Activated CD8-positive, alpha-beta T cell treated with anti-CD3 and anti-CD28 coated beads for 36 hours (primary cell): Measurements from ENCODE around the gene MBP. TPM values are rescaled to one million over a fixed set of nuclear protein-coding genes. Genes with fewer than 3 reads are reported as not detected.

Experiments
- ATAC-seq: fragments of 200-7000 bp; cut with Tn5 transposase; one replicate; pipeline ENCODE4 v1.10.0; 2021; ENCODE audit warnings: mild to moderate bottlenecking, moderate library complexity
- CTCF ChIA-PET: fragments of 350-600 bp; sonication (Branson Sonifier 250); formaldehyde crosslinking; loops from one replicate; lab custom pipeline; 2021; ENCODE audit warnings: antibody characterized with exemption; lab: Charles Lee
- POLR2A ChIA-PET: fragments of 350-600 bp; sonication (Branson Sonifier 250); formaldehyde crosslinking; loops from one replicate; lab custom pipeline; 2021; ENCODE audit warnings: antibody characterized with exemption; lab: Charles Lee
- DNase-seq: peaks from one replicate; pipeline ENCODE4 v3.0.0-alpha.2; 2020
- H3K27ac Mint-ChIP-seq: one replicate; pipeline ENCODE4 v1.8.0; 2021; ENCODE audit warnings: mild to moderate bottlenecking, mixed read lengths
- H3K27me3 Mint-ChIP-seq: one replicate; pipeline ENCODE4 v1.8.0; 2021; ENCODE audit warnings: mixed read lengths
- H3K36me3 Mint-ChIP-seq: one replicate; pipeline ENCODE4 v1.8.0; 2021; ENCODE audit warnings: low read depth, mixed read lengths
- H3K4me1 Mint-ChIP-seq: one replicate; pipeline ENCODE4 v1.8.0; 2021; ENCODE audit warnings: low read depth, mixed read lengths
- H3K4me3 Mint-ChIP-seq: one replicate; pipeline ENCODE4 v1.8.0; 2021; ENCODE audit warnings: mild to moderate bottlenecking, moderate library complexity, mixed read lengths
- H3K9me3 Mint-ChIP-seq: one replicate; pipeline ENCODE4 v1.8.0; 2021; ENCODE audit warnings: mixed read lengths
- intact Hi-C: fragments of 100-400 bp; cut with micrococcal nuclease; formaldehyde crosslinking; loops from one replicate; pipeline ENCODE4 v1.10.0; 2022
- total RNA-seq, 2 experiments: library from RNA; stranded (reverse); gene quantifications; one replicate each; pipeline ENCODE4 v1.2.3, GENCODE V29; 2021
- TF ChIP-seq, protein P1 (sequence below): fragments of 200-600 bp; IDR thresholded peaks from one replicate; pipeline ENCODE4 v1.8.0; 2022; ENCODE audit warnings: antibody characterized with exemption, mild to moderate bottlenecking

The MBP gene
- total RNA-seq, 2 experiments from 2014 or later = 39.9 to 41.5 TPM

DNA sequence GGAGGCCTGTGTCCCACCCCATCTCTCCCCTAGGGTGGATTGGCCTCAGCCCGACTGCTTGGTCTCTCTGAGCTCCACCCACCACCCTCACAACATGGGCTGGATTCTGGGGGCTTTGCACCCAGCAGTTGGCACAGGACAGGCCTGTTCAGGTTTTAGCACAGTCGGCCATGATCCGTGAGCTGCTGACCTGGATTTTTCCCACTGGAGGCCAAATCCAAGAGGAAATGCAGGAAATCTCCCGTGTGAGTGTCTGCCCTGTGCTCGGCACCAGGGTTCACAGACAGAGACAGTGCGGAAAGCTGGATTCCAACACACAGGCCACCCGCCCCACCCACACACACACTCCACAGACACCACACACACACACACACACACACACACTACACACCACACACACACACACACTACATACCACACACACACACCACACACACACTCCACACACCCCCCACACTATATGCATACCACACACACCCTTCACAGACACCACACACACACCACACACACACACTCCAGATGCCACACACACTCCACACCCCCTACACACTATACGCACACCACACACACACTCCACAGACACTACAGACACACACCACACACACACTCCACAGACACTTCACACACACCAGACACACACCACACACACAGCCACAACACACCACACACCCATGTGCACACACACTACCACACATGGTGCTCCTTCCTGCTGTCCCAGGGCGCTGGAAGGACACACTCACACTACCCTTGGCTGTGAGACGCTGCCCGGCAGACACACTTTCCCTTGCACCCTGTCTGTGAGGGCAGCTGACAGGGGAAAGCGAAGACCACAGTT, 14.1 kb downstream of the MBP start:
- Mint-ChIP-seq H3K4me1 (peaks cover 82% of the 10 kb centered on the region), H3K4me3 (no peak overlapping the region), H3K27me3 (no peaks in the 10 kb centered on the region), H3K9me3 (peaks cover 4% of the 10 kb centered on the region), H3K27ac (peak overlapping the region; percentile 46), H3K36me3 (peaks cover 57% of the 10 kb centered on the region)
- ATAC-seq (no peak), DNase-seq (no peak)
- TF ChIP-seq, protein P1, sequence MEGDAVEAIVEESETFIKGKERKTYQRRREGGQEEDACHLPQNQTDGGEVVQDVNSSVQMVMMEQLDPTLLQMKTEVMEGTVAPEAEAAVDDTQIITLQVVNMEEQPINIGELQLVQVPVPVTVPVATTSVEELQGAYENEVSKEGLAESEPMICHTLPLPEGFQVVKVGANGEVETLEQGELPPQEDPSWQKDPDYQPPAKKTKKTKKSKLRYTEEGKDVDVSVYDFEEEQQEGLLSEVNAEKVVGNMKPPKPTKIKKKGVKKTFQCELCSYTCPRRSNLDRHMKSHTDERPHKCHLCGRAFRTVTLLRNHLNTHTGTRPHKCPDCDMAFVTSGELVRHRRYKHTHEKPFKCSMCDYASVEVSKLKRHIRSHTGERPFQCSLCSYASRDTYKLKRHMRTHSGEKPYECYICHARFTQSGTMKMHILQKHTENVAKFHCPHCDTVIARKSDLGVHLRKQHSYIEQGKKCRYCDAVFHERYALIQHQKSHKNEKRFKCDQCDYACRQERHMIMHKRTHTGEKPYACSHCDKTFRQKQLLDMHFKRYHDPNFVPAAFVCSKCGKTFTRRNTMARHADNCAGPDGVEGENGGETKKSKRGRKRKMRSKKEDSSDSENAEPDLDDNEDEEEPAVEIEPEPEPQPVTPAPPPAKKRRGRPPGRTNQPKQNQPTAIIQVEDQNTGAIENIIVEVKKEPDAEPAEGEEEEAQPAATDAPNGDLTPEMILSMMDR = no peak
- intact Hi-C loops = no loop called here
- ChIA-PET CTCF (no interaction called here), POLR2A (interaction anchor here (18.7 kb wide), 1 partner anchor 13 kb away, joined by 337 read pairs; no protein-coding TSS in a partner anchor)

- TF ChIP-seq, protein P1 = no peak
- intact Hi-C loops = no loop called here
- POLR2A ChIA-PET = interaction anchor here (0.9 to 3.2 kb wide), 4 partner anchors 9 to 15 kb away, joined by 3 to 10 read pairs (median 5); no protein-coding TSS in a partner anchor
- no peak for ATAC-seq
- Mint-ChIP-seq H3K36me3 (peaks cover 65% of the 10 kb centered on the region), H3K27me3 (no peaks in the 10 kb centered on the region), H3K9me3 (peaks cover 4% of the 10 kb centered on the region), H3K4me1 (peaks cover 79% of the 10 kb centered on the region), H3K4me3 (no peak overlapping the region), H3K27ac (peak overlapping the region; percentile 34)
- no peak for DNase-seq
- CTCF ChIA-PET = no interaction called here
Measured at GRCh38 chr18:77116201-77117080, 16.1 kb downstream of the MBP start.

GRCh38 chr18:77115192-77115953, 17.2 kb downstream of the MBP start:
- H3K9me3 Mint-ChIP-seq = peaks cover 4% of the 10 kb centered on the region
- POLR2A ChIA-PET = interaction anchor here (1.3 to 20.2 kb wide), 5 partner anchors 10 to 50 kb away, joined by 3 to 337 read pairs (median 7); partner anchors contain the start of gene MBP

DNA sequence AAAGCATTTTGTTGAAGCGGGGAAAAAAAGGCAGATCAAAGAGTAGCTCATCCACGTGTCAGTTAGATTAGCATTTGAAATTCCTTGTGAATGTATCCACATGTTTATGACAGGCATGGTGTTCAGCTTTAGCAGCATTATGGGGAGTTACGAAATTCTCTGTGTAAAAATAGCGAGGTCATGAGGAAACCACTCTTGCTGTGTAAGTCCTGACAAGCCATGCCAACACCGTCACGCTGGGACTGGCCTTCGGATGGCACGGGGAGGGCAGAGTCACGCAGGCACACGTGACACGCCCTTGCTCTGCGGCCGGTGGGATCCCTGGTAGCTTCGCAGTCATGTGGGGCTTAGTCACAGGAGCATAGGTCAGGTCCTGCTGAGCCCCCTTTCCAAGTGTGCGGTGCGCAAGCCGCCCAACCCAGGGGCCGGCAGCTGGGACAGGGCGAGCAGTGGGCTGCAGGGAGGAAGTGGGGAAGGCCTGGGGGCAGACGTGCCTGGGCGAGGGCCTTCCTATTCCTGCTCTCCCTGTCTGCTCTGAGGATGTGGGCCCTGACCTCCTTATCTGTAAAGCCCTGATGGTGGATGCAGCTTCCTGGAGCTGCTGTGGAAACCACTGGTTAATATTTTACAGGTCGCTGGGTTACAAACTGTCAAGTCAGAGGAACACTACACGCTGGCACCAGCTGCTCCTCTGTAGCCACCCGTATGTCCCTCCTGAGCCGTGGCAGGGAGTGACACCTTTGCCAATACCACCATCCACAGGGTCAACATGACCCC, 18.0 kb downstream of the MBP start:
- ATAC-seq = peak; percentile 77
- Mint-ChIP-seq H3K27ac (peak overlapping the region; percentile 71), H3K4me3 (no peak overlapping the region), H3K36me3 (peaks cover 72% of the 10 kb centered on the region), H3K27me3 (no peaks in the 10 kb centered on the region), H3K9me3 (peaks cover 4% of the 10 kb centered on the region), H3K4me1 (peaks cover 84% of the 10 kb centered on the region)
- TF ChIP-seq, protein P1 = no peak
- intact Hi-C loops = no loop called here
- ChIA-PET CTCF (interaction anchor here (0.6 to 2.0 kb wide), 5 partner anchors 8 to 114 kb away, joined by 3 to 6 read pairs (median 4); no protein-coding TSS in a partner anchor), POLR2A (interaction anchor here (1.3 to 20.2 kb wide), 5 partner anchors 9 to 49 kb away, joined by 3 to 337 read pairs (median 7); partner anchors contain the start of gene MBP)
- DNase-seq = peak; percentile 70

More at GRCh38 chr18:77115192-77115953, 17.2 kb downstream of the MBP start:
- DNase-seq (no peak), ATAC-seq (no peak)
- Mint-ChIP-seq H3K27me3 (no peaks in the 10 kb centered on the region), H3K27ac (peak overlapping the region; percentile 71), H3K36me3 (peaks cover 65% of the 10 kb centered on the region), H3K4me1 (peaks cover 81% of the 10 kb centered on the region), H3K4me3 (no peak overlapping the region)
- intact Hi-C loops = no loop called here
- CTCF ChIA-PET = interaction anchor here (0.7 to 2.0 kb wide), 3 partner anchors 8 to 52 kb away, joined by 3 to 6 read pairs (median 4); no protein-coding TSS in a partner anchor
- TF ChIP-seq, protein P1 = no peak
